MCF 10A (cell line): ENCODE results near the gene PYGL. TPM values are rescaled to one million over a fixed set of nuclear protein-coding genes. Genes with fewer than 3 reads are reported as not detected.

Source experiments
- BruUV-seq: library from RNA; stranded (reverse); fragments of 400-500 nt; replicated peaks from 2 replicates; lab custom pipeline; 2021; lab: Mats Ljungman, UMichigan
- CTCF ChIA-PET: fragments of 300-600 bp; sonication (Branson Sonifier 250); formaldehyde crosslinking; extraction: SDS; loops from one replicate; lab custom pipeline; 2021; ENCODE audit warnings: antibody characterized with exemption, inconsistent platforms; lab: Yijun Ruan, JAX
- POLR2A ChIA-PET: fragments of 300-600, 350-650 bp; sonication (Branson Sonifier 250); formaldehyde crosslinking; extraction: SDS; loops from one replicate; lab custom pipeline; 2020; ENCODE audit warnings: antibody characterized with exemption, inconsistent platforms; lab: Yijun Ruan, JAX
- DNase-seq: peaks from one replicate; pipeline ENCODE4 v3.0.0-alpha.2; 2018; ENCODE audit not compliant: unreplicated experiment
- H3K27ac Mint-ChIP-seq: one replicate; pipeline ENCODE4 v1.8.0; 2022; ENCODE audit warnings: mild to moderate bottlenecking, low read depth, mixed read lengths; ENCODE audit not compliant: unreplicated experiment
- H3K27me3 Mint-ChIP-seq: one replicate; pipeline ENCODE4 v1.8.0; 2022; ENCODE audit warnings: mixed read lengths; ENCODE audit not compliant: insufficient read depth, unreplicated experiment
- H3K36me3 Mint-ChIP-seq: one replicate; pipeline ENCODE4 v1.8.0; 2022; ENCODE audit warnings: mild to moderate bottlenecking, moderate library complexity, mixed read lengths; ENCODE audit not compliant: insufficient read depth, unreplicated experiment
- H3K4me1 Mint-ChIP-seq: one replicate; pipeline ENCODE4 v1.8.0; 2022; ENCODE audit warnings: mixed read lengths; ENCODE audit not compliant: insufficient read depth, unreplicated experiment
- H3K4me3 Mint-ChIP-seq: one replicate; pipeline ENCODE4 v1.8.0; 2022; ENCODE audit warnings: mild to moderate bottlenecking, moderate library complexity, mixed read lengths; ENCODE audit not compliant: unreplicated experiment
- H3K9me3 Mint-ChIP-seq: one replicate; pipeline ENCODE4 v1.8.0; 2022; ENCODE audit warnings: mixed read lengths; ENCODE audit not compliant: unreplicated experiment
- CTCF ChIP-seq: fragments of 200-600 bp; IDR thresholded peaks from one replicate; pipeline ENCODE4 v1.8.0; 2022; ENCODE audit warnings: antibody characterized with exemption, mild to moderate bottlenecking; ENCODE audit not compliant: unreplicated experiment
- intact Hi-C: fragments of 100-400 bp; cut with micrococcal nuclease; formaldehyde crosslinking; loops from 2 replicates; pipeline ENCODE4 v1.14.1; 2022
- total RNA-seq: library from RNA; stranded (reverse); gene quantifications from 2 replicates; pipeline ENCODE4 v1.2.3, GENCODE V29; 2022

The PYGL gene
- total RNA-seq, 1 experiment from 2014 or later: 87.3 TPM

DNA sequence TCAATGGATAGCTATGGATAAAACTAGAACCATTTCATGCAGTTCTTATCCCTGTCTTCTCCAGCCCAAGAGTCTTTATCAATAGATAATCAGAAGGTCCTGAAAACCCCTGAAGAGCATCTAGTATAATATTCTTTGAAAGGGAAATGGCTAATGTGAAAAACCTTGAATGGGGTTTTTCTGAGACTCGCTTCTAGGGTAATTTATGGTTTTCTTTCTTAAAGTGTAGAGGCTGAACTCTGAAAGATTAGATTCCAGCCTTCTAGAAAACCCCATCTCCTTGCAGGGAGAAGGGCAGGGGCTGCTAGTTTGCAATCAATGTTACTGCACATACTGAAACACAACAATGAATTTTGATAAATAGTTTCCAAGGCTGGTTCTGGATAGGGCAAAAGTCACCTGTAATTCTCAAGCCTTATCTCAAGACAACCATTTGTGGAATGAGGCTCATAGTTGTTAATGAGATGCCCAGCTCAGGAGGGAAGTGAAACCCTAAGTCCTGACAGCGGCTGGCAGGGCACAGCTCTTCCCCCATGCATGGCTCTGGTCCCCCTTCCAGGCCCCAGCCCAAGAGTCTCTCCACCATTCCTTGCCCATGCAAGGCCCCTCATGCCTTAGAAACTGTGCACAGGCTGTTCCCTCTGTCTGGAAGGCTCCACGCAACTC is 33.7 kb upstream of the PYGL start:
- intact Hi-C loops: no loop called here
- ChIA-PET POLR2A (interaction anchor here (0.6 to 1.1 kb wide), 2 partner anchors 39 to 1508 kb away, joined by 3 read pairs; no protein-coding TSS in a partner anchor), CTCF (no interaction called here)
- no peaks in the 10 kb centered on the region for H3K4me1 Mint-ChIP-seq
- BruUV-seq: no TSS peak
- no peak for TF ChIP-seq CTCF
- no peak for DNase-seq
- H3K4me3 Mint-ChIP-seq: no peak overlapping the region
- H3K36me3 Mint-ChIP-seq: no peaks in the 10 kb centered on the region
- no peaks in the 10 kb centered on the region for H3K27me3 Mint-ChIP-seq
- H3K9me3 Mint-ChIP-seq: no peaks in the 10 kb centered on the region
- no peak overlapping the region for H3K27ac Mint-ChIP-seq

DNA sequence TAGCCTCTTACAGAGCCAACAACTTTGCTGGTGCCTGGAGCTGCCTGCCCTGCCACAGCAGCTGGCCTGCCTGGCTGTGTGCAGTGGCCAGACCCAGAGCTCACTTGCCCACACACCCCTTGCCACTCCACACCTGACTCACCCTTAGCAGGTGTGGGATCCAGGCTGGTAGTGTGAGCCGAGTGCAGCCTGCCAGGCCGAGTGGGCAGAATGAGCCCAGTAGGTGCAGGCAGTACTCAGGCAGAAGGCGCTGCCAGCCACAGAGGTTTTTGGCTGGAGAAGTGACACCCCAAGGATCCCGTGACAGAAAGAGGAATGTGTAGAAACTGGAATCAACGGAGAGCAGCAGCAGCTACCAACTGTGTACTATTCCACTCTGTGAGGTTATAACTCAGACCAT is 29.8 kb upstream of the PYGL start:
- no TSS peak for BruUV-seq
- no peak for TF ChIP-seq CTCF
- intact Hi-C loops: no loop called here
- Mint-ChIP-seq H3K27ac (no peak overlapping the region), H3K9me3 (no peaks in the 10 kb centered on the region), H3K27me3 (no peaks in the 10 kb centered on the region), H3K4me3 (no peak overlapping the region), H3K36me3 (no peaks in the 10 kb centered on the region), H3K4me1 (no peaks in the 10 kb centered on the region)
- ChIA-PET POLR2A (interaction anchor here (1.0 to 1.5 kb wide), 2 partner anchors 9 to 13 kb away, joined by 3 to 4 read pairs; no protein-coding TSS in a partner anchor), CTCF (interaction anchor here (1.5 kb wide), 1 partner anchor 245 kb away, joined by 4 read pairs; no protein-coding TSS in a partner anchor)
- DNase-seq: no peak

- intact Hi-C loops: no loop called here
- TF ChIP-seq CTCF: no peak
- H3K4me1 Mint-ChIP-seq: no peaks in the 10 kb centered on the region
- ChIA-PET POLR2A (no interaction called here), CTCF (no interaction called here)
- no peak overlapping the region for H3K4me3 Mint-ChIP-seq
- no TSS peak for BruUV-seq
- no peak for DNase-seq
- H3K27ac Mint-ChIP-seq: no peak overlapping the region
- no peaks in the 10 kb centered on the region for H3K27me3 Mint-ChIP-seq
- no peaks in the 10 kb centered on the region for H3K9me3 Mint-ChIP-seq
- no peaks in the 10 kb centered on the region for H3K36me3 Mint-ChIP-seq
Observed at GRCh38 chr14:50972734-50973133, 28.5 kb upstream of the PYGL start.

GRCh38 chr14:50970886-50971781 is 26.9 kb upstream of the PYGL start:
- H3K36me3 Mint-ChIP-seq: no peaks in the 10 kb centered on the region
- TF ChIP-seq CTCF: no peak
- H3K27ac Mint-ChIP-seq: no peak overlapping the region
- intact Hi-C loops: no loop called here
- no peaks in the 10 kb centered on the region for H3K9me3 Mint-ChIP-seq
- POLR2A ChIA-PET: interaction anchor here (0.6 to 1.5 kb wide), 3 partner anchors 10 to 506 kb away, joined by 3 read pairs; no protein-coding TSS in a partner anchor
- no TSS peak for BruUV-seq
- no peak for DNase-seq
- H3K4me3 Mint-ChIP-seq: no peak overlapping the region
- H3K4me1 Mint-ChIP-seq: no peaks in the 10 kb centered on the region
- CTCF ChIA-PET: interaction anchor here (1.2 kb wide), 1 partner anchor 809 kb away, joined by 5 read pairs; no protein-coding TSS in a partner anchor
- no peaks in the 10 kb centered on the region for H3K27me3 Mint-ChIP-seq
